Measurements from ENCODE around the gene ZNF277.

ZNF277 gene

GRCh38 chr7:112262855-112263487, 56.5 kb downstream of the ZNF277 start:
- Histone ChIP-seq H3K36me3 (ENCODE audit: control insufficient read depth in 1 of 2, insufficient read depth in 2 of 2, low read length in 2 of 2) (no peaks in the 10 kb centered on the region), H3K27ac (ENCODE audit: low read depth, low read length) (no peak overlapping the region), H3K9me3 (ENCODE audit: control insufficient read depth in 1 of 2, low read length in 2 of 2) (no peaks in the 10 kb centered on the region), H3K4me3 (ENCODE audit: low read depth in 1 of 2, low read length in 2 of 2) (no peak overlapping the region), H3K27me3 (ENCODE audit: control insufficient read depth in 1 of 2, insufficient read depth in 2 of 2, low read length in 2 of 2) (no peaks in the 10 kb centered on the region), H3K9ac (ENCODE audit: low read depth in 1 of 2, low read length in 2 of 2) (no peak overlapping the region), H3K4me1 (ENCODE audit: control insufficient read depth in 1 of 2, insufficient read depth in 2 of 2, low read length in 2 of 2) (peaks cover 5 to 7% of the 10 kb centered on the region in 2 donors)

GRCh38 chr7:112263519-112263918, 57.0 kb downstream of the ZNF277 start:
- H3K27ac ChIP-seq (ENCODE audit: low read depth, low read length) = no peak overlapping the region
- H3K27me3 ChIP-seq (ENCODE audit: control insufficient read depth in 1 of 2, insufficient read depth in 2 of 2, low read length in 2 of 2) = no peaks in the 10 kb centered on the region
- H3K9me3 ChIP-seq (ENCODE audit: control insufficient read depth in 1 of 2, low read length in 2 of 2) = no peaks in the 10 kb centered on the region
- no peak overlapping the region for H3K4me3 ChIP-seq (ENCODE audit: low read depth in 1 of 2, low read length in 2 of 2)
- peaks cover 5 to 7% of the 10 kb centered on the region in 2 donors for H3K4me1 ChIP-seq (ENCODE audit: control insufficient read depth in 1 of 2, insufficient read depth in 2 of 2, low read length in 2 of 2)
- no peaks in the 10 kb centered on the region for H3K36me3 ChIP-seq (ENCODE audit: control insufficient read depth in 1 of 2, insufficient read depth in 2 of 2, low read length in 2 of 2)
- no peak overlapping the region for H3K9ac ChIP-seq (ENCODE audit: low read depth in 1 of 2, low read length in 2 of 2)

- Histone ChIP-seq H3K36me3 (ENCODE audit: control insufficient read depth in 1 of 2, insufficient read depth in 2 of 2, low read length in 2 of 2) (no peaks in the 10 kb centered on the region), H3K27ac (ENCODE audit: low read depth, low read length) (no peak overlapping the region), H3K4me1 (ENCODE audit: control insufficient read depth in 1 of 2, insufficient read depth in 2 of 2, low read length in 2 of 2) (peaks cover 5 to 7% of the 10 kb centered on the region in 2 donors), H3K4me3 (ENCODE audit: low read depth in 1 of 2, low read length in 2 of 2) (no peak overlapping the region), H3K9me3 (ENCODE audit: control insufficient read depth in 1 of 2, low read length in 2 of 2) (no peaks in the 10 kb centered on the region), H3K27me3 (ENCODE audit: control insufficient read depth in 1 of 2, insufficient read depth in 2 of 2, low read length in 2 of 2) (no peaks in the 10 kb centered on the region), H3K9ac (ENCODE audit: low read depth in 1 of 2, low read length in 2 of 2) (no peak overlapping the region)
These were observed 59.6 kb downstream of the ZNF277 start for GRCh38 chr7:112266141-112266540.

- H3K9me3 ChIP-seq (ENCODE audit: control insufficient read depth in 1 of 2, low read length in 2 of 2) = no peaks in the 10 kb centered on the region
These were observed 60.2 kb downstream of the ZNF277 start for GRCh38 chr7:112266595-112267270.

GRCh38 chr7:112267944-112268691, 61.6 kb downstream of the ZNF277 start:
- Histone ChIP-seq H3K9ac (ENCODE audit: low read depth in 1 of 2, low read length in 2 of 2) (no peak overlapping the region), H3K4me1 (ENCODE audit: control insufficient read depth in 1 of 2, insufficient read depth in 2 of 2, low read length in 2 of 2) (peaks cover 2 to 3% of the 10 kb centered on the region in 2 donors), H3K27me3 (ENCODE audit: control insufficient read depth in 1 of 2, insufficient read depth in 2 of 2, low read length in 2 of 2) (no peaks in the 10 kb centered on the region), H3K9me3 (ENCODE audit: control insufficient read depth in 1 of 2, low read length in 2 of 2) (no peaks in the 10 kb centered on the region), H3K27ac (ENCODE audit: low read depth, low read length) (no peak overlapping the region), H3K4me3 (ENCODE audit: low read depth in 1 of 2, low read length in 2 of 2) (no peak overlapping the region), H3K36me3 (ENCODE audit: control insufficient read depth in 1 of 2, insufficient read depth in 2 of 2, low read length in 2 of 2) (no peaks in the 10 kb centered on the region)

More at GRCh38 chr7:112266595-112267270, 60.2 kb downstream of the ZNF277 start:
- H3K4me3 ChIP-seq (ENCODE audit: low read depth in 1 of 2, low read length in 2 of 2) = no peak overlapping the region
- H3K27me3 ChIP-seq (ENCODE audit: control insufficient read depth in 1 of 2, insufficient read depth in 2 of 2, low read length in 2 of 2) = no peaks in the 10 kb centered on the region
- H3K4me1 ChIP-seq (ENCODE audit: control insufficient read depth in 1 of 2, insufficient read depth in 2 of 2, low read length in 2 of 2) = peaks cover 5 to 7% of the 10 kb centered on the region in 2 donors
- H3K27ac ChIP-seq (ENCODE audit: low read depth, low read length) = no peak overlapping the region
- H3K9ac ChIP-seq (ENCODE audit: low read depth in 1 of 2, low read length in 2 of 2) = no peak overlapping the region
- H3K36me3 ChIP-seq (ENCODE audit: control insufficient read depth in 1 of 2, insufficient read depth in 2 of 2, low read length in 2 of 2) = no peaks in the 10 kb centered on the region

GRCh38 chr7:112271162-112271561, 64.7 kb downstream of the ZNF277 start:
- H3K27me3 ChIP-seq (ENCODE audit: control insufficient read depth in 1 of 2, insufficient read depth in 2 of 2, low read length in 2 of 2) = no peaks in the 10 kb centered on the region

GRCh38 chr7:112272921-112273561, 66.5 kb downstream of the ZNF277 start:
- no peak overlapping the region for H3K9ac ChIP-seq (ENCODE audit: low read depth in 1 of 2, low read length in 2 of 2)
- H3K36me3 ChIP-seq (ENCODE audit: control insufficient read depth in 1 of 2, insufficient read depth in 2 of 2, low read length in 2 of 2) = no peaks in the 10 kb centered on the region
- H3K4me1 ChIP-seq (ENCODE audit: control insufficient read depth in 1 of 2, insufficient read depth in 2 of 2, low read length in 2 of 2) = no peaks in the 10 kb centered on the region
- H3K9me3 ChIP-seq (ENCODE audit: control insufficient read depth in 1 of 2, low read length in 2 of 2) = no peaks in the 10 kb centered on the region
- H3K27ac ChIP-seq (ENCODE audit: low read depth, low read length) = no peak overlapping the region
- no peak overlapping the region for H3K4me3 ChIP-seq (ENCODE audit: low read depth in 1 of 2, low read length in 2 of 2)
- H3K27me3 ChIP-seq (ENCODE audit: control insufficient read depth in 1 of 2, insufficient read depth in 2 of 2, low read length in 2 of 2) = no peaks in the 10 kb centered on the region

More at GRCh38 chr7:112271162-112271561, 64.7 kb downstream of the ZNF277 start:
- no peaks in the 10 kb centered on the region for H3K36me3 ChIP-seq (ENCODE audit: control insufficient read depth in 1 of 2, insufficient read depth in 2 of 2, low read length in 2 of 2)
- H3K4me1 ChIP-seq (ENCODE audit: control insufficient read depth in 1 of 2, insufficient read depth in 2 of 2, low read length in 2 of 2) = no peaks in the 10 kb centered on the region
- H3K9ac ChIP-seq (ENCODE audit: low read depth in 1 of 2, low read length in 2 of 2) = no peak overlapping the region
- no peaks in the 10 kb centered on the region for H3K9me3 ChIP-seq (ENCODE audit: control insufficient read depth in 1 of 2, low read length in 2 of 2)
- no peak overlapping the region for H3K4me3 ChIP-seq (ENCODE audit: low read depth in 1 of 2, low read length in 2 of 2)
- H3K27ac ChIP-seq (ENCODE audit: low read depth, low read length) = no peak overlapping the region

GRCh38 chr7:112279042-112279441, 72.5 kb downstream of the ZNF277 start:
- Histone ChIP-seq H3K27me3 (ENCODE audit: control insufficient read depth in 1 of 2, insufficient read depth in 2 of 2, low read length in 2 of 2) (no peaks in the 10 kb centered on the region), H3K4me3 (ENCODE audit: low read depth in 1 of 2, low read length in 2 of 2) (no peak overlapping the region)

GRCh38 chr7:112280267-112280666, 73.8 kb downstream of the ZNF277 start:
- H3K4me1 ChIP-seq (ENCODE audit: control insufficient read depth in 1 of 2, insufficient read depth in 2 of 2, low read length in 2 of 2) = no peaks in the 10 kb centered on the region
- H3K9ac ChIP-seq (ENCODE audit: low read depth in 1 of 2, low read length in 2 of 2) = no peak overlapping the region
- H3K27ac ChIP-seq (ENCODE audit: low read depth, low read length) = no peak overlapping the region
- no peaks in the 10 kb centered on the region for H3K36me3 ChIP-seq (ENCODE audit: control insufficient read depth in 1 of 2, insufficient read depth in 2 of 2, low read length in 2 of 2)
- no peaks in the 10 kb centered on the region for H3K27me3 ChIP-seq (ENCODE audit: control insufficient read depth in 1 of 2, insufficient read depth in 2 of 2, low read length in 2 of 2)
- no peak overlapping the region for H3K4me3 ChIP-seq (ENCODE audit: low read depth in 1 of 2, low read length in 2 of 2)
- H3K9me3 ChIP-seq (ENCODE audit: control insufficient read depth in 1 of 2, low read length in 2 of 2) = no peaks in the 10 kb centered on the region

More at GRCh38 chr7:112279042-112279441, 72.5 kb downstream of the ZNF277 start:
- H3K36me3 ChIP-seq (ENCODE audit: control insufficient read depth in 1 of 2, insufficient read depth in 2 of 2, low read length in 2 of 2) = no peaks in the 10 kb centered on the region
- H3K9ac ChIP-seq (ENCODE audit: low read depth in 1 of 2, low read length in 2 of 2) = no peak overlapping the region
- H3K27ac ChIP-seq (ENCODE audit: low read depth, low read length) = no peak overlapping the region
- H3K9me3 ChIP-seq (ENCODE audit: control insufficient read depth in 1 of 2, low read length in 2 of 2) = no peaks in the 10 kb centered on the region
- no peaks in the 10 kb centered on the region for H3K4me1 ChIP-seq (ENCODE audit: control insufficient read depth in 1 of 2, insufficient read depth in 2 of 2, low read length in 2 of 2)

All from duodenal mucosa (tissue), 2 donors.